DOHH2 (cell line): ENCODE measurements around the gene HDAC11.
A peak's percentile ranks its signal among the peaks of the same experiment; 100 is the strongest.

Experiments
- EZH2phosphoT487 ChIP-seq: fragments of 200-600 bp; sonication (generic); IDR thresholded peaks from 2 replicates; pipeline ENCODE4 v1.6.1; 2017; ENCODE audit warnings: borderline replicate concordance, mild to moderate bottlenecking, antibody characterized with exemption, low read length, moderate library complexity, mixed read lengths
- TF ChIP-seq, protein P1 (sequence below): fragments of 200-600 bp; sonication (generic); IDR thresholded peaks from one replicate; pipeline ENCODE4 v1.5.1; 2014; ENCODE audit warnings: antibody characterized with exemption, mild to moderate bottlenecking, low read depth, low read length; ENCODE audit not compliant: poor library complexity, severe bottlenecking

DNA sequence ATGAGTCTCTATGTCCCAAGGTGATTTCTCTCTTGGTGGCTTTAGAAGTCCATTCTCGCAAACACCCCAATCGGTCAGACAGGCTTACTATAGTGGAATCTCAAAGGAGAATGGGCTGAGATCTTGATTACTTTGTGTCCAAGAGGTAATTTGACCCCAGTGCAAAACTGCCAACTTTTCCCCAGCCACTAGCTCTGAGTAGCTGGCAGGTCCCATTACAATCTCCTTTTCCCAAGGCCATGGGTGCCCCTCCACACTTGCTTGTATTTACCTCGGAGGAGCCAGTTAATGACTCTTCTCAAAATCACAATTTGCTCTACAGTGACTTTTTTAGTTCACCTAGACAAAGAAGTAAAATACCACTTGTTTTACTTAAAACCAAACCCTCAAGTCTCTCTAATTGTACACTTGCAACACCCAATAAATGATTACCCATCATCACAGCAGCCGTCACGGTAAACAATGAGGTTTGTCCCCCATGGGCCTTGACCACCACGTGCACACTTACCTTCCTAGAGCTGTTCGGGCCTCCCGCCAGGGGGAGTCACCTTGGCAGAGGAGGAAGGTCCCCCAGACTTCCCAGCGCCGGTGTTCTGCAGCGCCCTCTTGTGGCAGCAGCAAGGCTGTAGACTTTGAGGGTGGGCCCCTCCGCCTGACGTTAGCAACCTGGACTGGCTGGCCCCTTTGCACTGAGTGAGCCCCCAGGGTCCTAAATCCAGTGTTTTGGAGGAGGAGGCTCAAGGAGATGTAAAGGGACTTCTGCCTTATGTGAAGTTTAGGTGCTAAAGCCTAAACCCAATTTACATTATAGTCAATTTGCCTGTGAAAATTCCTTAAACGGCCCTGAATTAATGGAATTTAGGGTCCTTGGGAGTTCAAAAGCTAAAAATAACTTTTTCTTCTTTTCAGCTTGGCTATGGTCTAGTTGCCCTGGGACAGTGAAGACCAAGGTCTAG lies 18.7 kb upstream of the HDAC11 start:
- TF ChIP-seq, protein P1, sequence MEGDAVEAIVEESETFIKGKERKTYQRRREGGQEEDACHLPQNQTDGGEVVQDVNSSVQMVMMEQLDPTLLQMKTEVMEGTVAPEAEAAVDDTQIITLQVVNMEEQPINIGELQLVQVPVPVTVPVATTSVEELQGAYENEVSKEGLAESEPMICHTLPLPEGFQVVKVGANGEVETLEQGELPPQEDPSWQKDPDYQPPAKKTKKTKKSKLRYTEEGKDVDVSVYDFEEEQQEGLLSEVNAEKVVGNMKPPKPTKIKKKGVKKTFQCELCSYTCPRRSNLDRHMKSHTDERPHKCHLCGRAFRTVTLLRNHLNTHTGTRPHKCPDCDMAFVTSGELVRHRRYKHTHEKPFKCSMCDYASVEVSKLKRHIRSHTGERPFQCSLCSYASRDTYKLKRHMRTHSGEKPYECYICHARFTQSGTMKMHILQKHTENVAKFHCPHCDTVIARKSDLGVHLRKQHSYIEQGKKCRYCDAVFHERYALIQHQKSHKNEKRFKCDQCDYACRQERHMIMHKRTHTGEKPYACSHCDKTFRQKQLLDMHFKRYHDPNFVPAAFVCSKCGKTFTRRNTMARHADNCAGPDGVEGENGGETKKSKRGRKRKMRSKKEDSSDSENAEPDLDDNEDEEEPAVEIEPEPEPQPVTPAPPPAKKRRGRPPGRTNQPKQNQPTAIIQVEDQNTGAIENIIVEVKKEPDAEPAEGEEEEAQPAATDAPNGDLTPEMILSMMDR: peak; percentile 100
- TF ChIP-seq EZH2phosphoT487: no peak
